ENCODE measurements around the gene PYHIN1.

PYHIN1 gene

GRCh38 chr1:158931055-158931737 lies at the start of gene PYHIN1:
TSS of gene PYHIN1 (plus strand) at chr1:158931552. CDS start at chr1:158936911, 5,359 bp downstream.
- no peak for DNase-seq

GRCh38 chr1:158893654-158894053 lies 37.7 kb upstream of the PYHIN1 start:
- DNase-seq, result no peak

- DNase-seq, result no peak
These were observed 32.6 kb upstream of the PYHIN1 start for GRCh38 chr1:158898722-158899121.

- DNase-seq, result no peak
These were observed 29.7 kb upstream of the PYHIN1 start for GRCh38 chr1:158901623-158902022.

- no peak for DNase-seq
These were observed 15.3 kb upstream of the PYHIN1 start for GRCh38 chr1:158916085-158916484.

- DNase-seq, result no peak
These were observed 6.7 kb upstream of the PYHIN1 start for GRCh38 chr1:158924677-158925076.

- no peak for DNase-seq
These were observed 848 bp upstream of the PYHIN1 start for GRCh38 chr1:158930504-158930903.

GRCh38 chr1:158932171-158932570 lies 819 bp downstream of the PYHIN1 start:
- DNase-seq, result no peak

- no peak for DNase-seq
These were observed 2.3 kb downstream of the PYHIN1 start for GRCh38 chr1:158933621-158934020.

GRCh38 chr1:158939180-158939579 lies 7.8 kb downstream of the PYHIN1 start:
- DNase-seq, result no peak

- no peak for DNase-seq
These were observed 10.0 kb downstream of the PYHIN1 start for GRCh38 chr1:158941317-158941716.

GRCh38 chr1:158942490-158942889 lies 11.1 kb downstream of the PYHIN1 start:
- no peak for DNase-seq

GRCh38 chr1:158943059-158943458 lies 11.7 kb downstream of the PYHIN1 start:
- DNase-seq, result no peak

- no peak for DNase-seq
These were observed 13.7 kb downstream of the PYHIN1 start for GRCh38 chr1:158945061-158945460.

GRCh38 chr1:158946785-158947184 lies 15.4 kb downstream of the PYHIN1 start:
- DNase-seq, result no peak

GRCh38 chr1:158951956-158952355 lies 20.6 kb downstream of the PYHIN1 start:
- peak; percentile 80 for DNase-seq

- DNase-seq, result no peak
These were observed 21.1 kb downstream of the PYHIN1 start for GRCh38 chr1:158952416-158952815.

GRCh38 chr1:158961178-158961577 lies 29.8 kb downstream of the PYHIN1 start:
- no peak for DNase-seq

GRCh38 chr1:158962983-158963382 lies 31.6 kb downstream of the PYHIN1 start:
- no peak for DNase-seq

GRCh38 chr1:158969166-158969565 lies 37.8 kb downstream of the PYHIN1 start:
- no peak for DNase-seq

GRCh38 chr1:158969855-158970254 lies 38.5 kb downstream of the PYHIN1 start:
- DNase-seq, result no peak

- no peak for DNase-seq
These were observed 41.5 kb downstream of the PYHIN1 start for GRCh38 chr1:158972841-158973240.

- DNase-seq, result no peak
These were observed 44.9 kb downstream of the PYHIN1 start for GRCh38 chr1:158976219-158976618.

GRCh38 chr1:158978730-158979129 lies 47.4 kb downstream of the PYHIN1 start:
- DNase-seq, result no peak

GRCh38 chr1:158979229-158979628 lies 47.9 kb downstream of the PYHIN1 start:
- DNase-seq, result no peak

Measured in islet precursor cell (in vitro differentiated cells).